A549 (cell line): ENCODE data around the gene KLF2. TPM values are rescaled to one million over a fixed set of nuclear protein-coding genes. Genes with fewer than 3 reads are reported as not detected.

Experiments used
- ATAC-seq, 2 experiments: fragments of 200-7000 bp in 1 of 2; fragments of >200 bp in 1 of 2; cut with Nextera tagmentation in 1 of 2; cut with Tn5 transposase in 1 of 2; 3 replicates each; pipeline versions ENCODE4 v1.8.0 to v1.9.1; 2018 to 2020; ENCODE audit warnings: mild to moderate bottlenecking in 1 of 2, moderate library complexity in 1 of 2
- CTCF ChIA-PET: fragments of 300-600 bp; sonication (Branson Sonifier 250); formaldehyde crosslinking; extraction: SDS; loops from one replicate; lab custom pipeline; 2021; ENCODE audit warnings: antibody characterized with exemption, inconsistent platforms; lab: Yijun Ruan, JAX
- POLR2A ChIA-PET: fragments of 350-600 bp; formaldehyde crosslinking; extraction: SDS; loops from one replicate; lab custom pipeline; 2021; ENCODE audit warnings: antibody characterized with exemption, inconsistent platforms; lab: Yijun Ruan, JAX
- DNase-seq, 2 experiments: peaks; one replicate each; pipeline versions ENCODE4 v3.0.0 to v3.0.0-alpha.2; 2011 to 2016; ENCODE audit warnings: low read depth in 1 of 2, low spot score in 1 of 2
- FAIRE-seq: peaks from 2 replicates; lab custom pipeline; 2011; peaks lifted over from hg19 to GRCh38; lab: Jason Lieb, UNC
- H3K27ac ChIP-seq, 2 experiments: fragments of >200 bp; sonication (Bioruptor Twin); formaldehyde crosslinking; 3 replicates each; pipeline ENCODE4 v1.5.1; 2016 to 2017
- H3K4me1 ChIP-seq: fragments of >200 bp; sonication (Bioruptor Twin); formaldehyde crosslinking; 3 replicates; pipeline ENCODE4 v1.6.1; 2016
- H3K4me2 ChIP-seq: fragments of >200 bp; sonication (Bioruptor Twin); formaldehyde crosslinking; 3 replicates; pipeline ENCODE4 v1.6.1; 2016
- H3K4me3 ChIP-seq: fragments of >200 bp; sonication (Bioruptor Twin); formaldehyde crosslinking; 3 replicates; pipeline ENCODE4 v1.5.1; 2016
- H3K9me3 ChIP-seq: fragments of >200 bp; sonication (Bioruptor Twin); formaldehyde crosslinking; 3 replicates; pipeline ENCODE4 v1.6.1; 2016
- BCL3 ChIP-seq: fragments of >200 bp; sonication (Bioruptor Twin); formaldehyde crosslinking; IDR thresholded peaks from 3 replicates; pipeline ENCODE4 v1.6.1; 2016
- CEBPB ChIP-seq, 2 experiments: fragments of >200 bp in 1 of 2; sonication (Bioruptor Twin) in 1 of 2; formaldehyde crosslinking in 1 of 2; IDR thresholded peaks; 2 replicates each; pipeline ENCODE4 v1.6.1; 2012 to 2016
- CHD2 ChIP-seq: fragments of 150-350 bp; IDR thresholded peaks from 2 replicates; pipeline ENCODE4 v1.6.1; 2014; ENCODE audit warnings: low read length; ENCODE audit not compliant: partially characterized antibody
- CTCF ChIP-seq: fragments of >200 bp; sonication (Bioruptor Twin); formaldehyde crosslinking; IDR thresholded peaks from 3 replicates; pipeline ENCODE4 v1.5.1; 2016
- E2F6 ChIP-seq: IDR thresholded peaks from 2 replicates; pipeline ENCODE4 v1.6.1; 2012; ENCODE audit warnings: low read depth, borderline replicate concordance
- EHMT2 ChIP-seq: fragments of 200-600 bp; sonication (generic); IDR thresholded peaks from 2 replicates; pipeline ENCODE4 v1.6.1; 2016; ENCODE audit warnings: antibody characterized with exemption, low read depth, mild to moderate bottlenecking, moderate library complexity
- ELK1 ChIP-seq: fragments of 150-350 bp; IDR thresholded peaks from 2 replicates; pipeline ENCODE4 v1.6.1; 2014; ENCODE audit warnings: low read depth, mild to moderate bottlenecking, low read length
- ESRRA ChIP-seq: fragments of 150-350 bp; IDR thresholded peaks from 2 replicates; pipeline ENCODE4 v1.6.1; 2014; ENCODE audit warnings: mild to moderate bottlenecking, low read length, borderline replicate concordance
- FOXS1 ChIP-seq: fragments of 250-450 bp; sonication (Bioruptor Pico); IDR thresholded peaks from 2 replicates; pipeline ENCODE4 v1.5.0; 2020; ENCODE audit warnings: mild to moderate bottlenecking, moderate library complexity
- HOXB5 ChIP-seq: fragments of 250-450 bp; sonication (Bioruptor Pico); IDR thresholded peaks from 2 replicates; pipeline ENCODE4 v1.5.0; 2020; ENCODE audit warnings: mild to moderate bottlenecking, moderate library complexity
- KDM1A ChIP-seq: fragments of 200-600 bp; sonication (generic); IDR thresholded peaks from 2 replicates; pipeline ENCODE4 v1.6.1; 2016; ENCODE audit warnings: low read depth, mild to moderate bottlenecking
- NFE2L2 ChIP-seq: fragments of 150-350 bp; conservative IDR thresholded peaks from 2 replicates; pipeline ENCODE4 v1.6.1; 2014; ENCODE audit warnings: low read length
- NR3C1 ChIP-seq: fragments of >200 bp; sonication (Bioruptor Twin); formaldehyde crosslinking; IDR thresholded peaks from 3 replicates; pipeline ENCODE4 v1.6.1; 2017
- POLR2A ChIP-seq: IDR thresholded peaks from 2 replicates; pipeline ENCODE4 v1.6.1; 2012; ENCODE audit warnings: mild to moderate bottlenecking, low read length
- RARB ChIP-seq: fragments of 250-450 bp; sonication (Bioruptor Pico); IDR thresholded peaks from 2 replicates; pipeline ENCODE4 v1.8.0; 2021; ENCODE audit warnings: mild to moderate bottlenecking, moderate library complexity
- REST ChIP-seq: fragments of 200-600 bp; sonication (generic); IDR thresholded peaks from 2 replicates; pipeline ENCODE4 v1.6.1; 2016; ENCODE audit warnings: antibody characterized with exemption, mild to moderate bottlenecking, moderate library complexity
- SMC3 ChIP-seq: fragments of >200 bp; sonication (Bioruptor Twin); formaldehyde crosslinking; IDR thresholded peaks from 3 replicates; pipeline ENCODE4 v1.6.1; 2018; ENCODE audit warnings: inconsistent platforms
- SREBF2 ChIP-seq: fragments of 450-650 bp; IDR thresholded peaks from 2 replicates; pipeline ENCODE4 v1.6.1; 2014; ENCODE audit warnings: mild to moderate bottlenecking, moderate library complexity
- TFCP2L1 ChIP-seq: fragments of 250-450 bp; sonication (Bioruptor Pico); IDR thresholded peaks from 2 replicates; pipeline ENCODE4 v1.5.0; 2021; ENCODE audit warnings: mild to moderate bottlenecking
- WGBS: methylation state at CpG from one replicate; pipeline ENCODE4 v1.1.6; 2017; ENCODE audit errors: missing lambda C conversion rate; 5-methylcytosine and 5-hydroxymethylcytosine counted together
- polyA plus RNA-seq, 4 experiments: library from polyadenylated mRNA; depleted of rRNA in 3 of 4; stranded (reverse); fragments of >200 nt; fragmentation: RNase III in 1 of 4; extraction: RNeasy Plus Mini Kit Qiagen cat#74134 plus additional on column Dnase treatment in 1 of 4; gene quantifications; 2 replicates in 3 of 4; 3 replicates in 1 of 4; pipeline ENCODE4 v1.2.3, GENCODE V29; 2011 to 2017

KLF2 gene
- polyA plus RNA-seq, 2 of the 4 experiments (the other 2 are of a cell fraction), result 3.4 to 6.9 TPM

GRCh38 chr19:16330368-16330801 is 5.8 kb downstream of the KLF2 start (continued):
- TF ChIP-seq BCL3 (no peak), ELK1 (no peak), SMC3 (no peak), ESRRA (no peak), SREBF2 (no peak), POLR2A (no peak), FOXS1 (CRISPR knock-in tag) (no peak), NFE2L2 (no peak), HOXB5 (0 out of 2 replicates have a peak, but pooled peaks have one; percentile 62), CHD2 (no peak), KDM1A (no peak), NR3C1 (no peak), CTCF (no peak), REST (no peak), E2F6 (no peak), RARB (no peak; the same call in 1 of the 2 replicates), TFCP2L1 (CRISPR knock-in tag) (peak; percentile 92), CEBPB (IDR thresholded peaks at IDR 0.05) (no peak)

GRCh38 chr19:16330806-16331690 is 6.4 kb downstream of the KLF2 start:
- ATAC-seq, result peak; percentile 12 to 13; a peak in 4 of 6 replicates
- Histone ChIP-seq H3K9me3 (no peaks in the 10 kb centered on the region), H3K27ac (peak overlapping the region in 1 of 2 experiments; percentile 61; a peak in 2 of 6 replicates), H3K4me3 (no peak overlapping the region), H3K4me1 (peaks cover 30% of the 10 kb centered on the region; the same call in 1 of the 3 replicates), H3K4me2 (peak overlapping the region; percentile 43; the same call in 2 of the 3 replicates)
- ChIA-PET POLR2A (interaction anchor here (1.7 kb wide), 1 partner anchor 8 kb away, joined by 9 read pairs; no protein-coding TSS in a partner anchor), CTCF (interaction anchor here (0.8 to 1.3 kb wide), 5 partner anchors 8 to 84 kb away, joined by 3 to 4 read pairs (median 3); no protein-coding TSS in a partner anchor)
- FAIRE-seq, result no peak
- DNase-seq, result no peak
- WGBS, result 46% methylated on average over 14 of the region's 16 CpGs
- no peak for TF ChIP-seq EHMT2
- 0 out of 2 replicates have a peak, but pooled peaks have one; percentile 2 for TF ChIP-seq REST
